Fibroblast of peridontal ligament (primary cell): ENCODE results near the gene GAS7.

Source experiments
- DNase-seq: peaks from one replicate; pipeline ENCODE4 v3.0.0-alpha.2; 2010; ENCODE audit errors: extremely low read depth

GAS7 gene

GRCh38 chr17:10048629-10049350, 149.6 kb downstream of the GAS7 start:
- no peak for DNase-seq

- no peak for DNase-seq
Observed at GRCh38 chr17:10046786-10047785, 151.3 kb downstream of the GAS7 start.

GRCh38 chr17:10045871-10046658, 152.3 kb downstream of the GAS7 start:
- no peak for DNase-seq

- DNase-seq: no peak
Observed at GRCh38 chr17:10042589-10043244, 155.7 kb downstream of the GAS7 start.

- DNase-seq: no peak
Observed at GRCh38 chr17:10041916-10042588, 156.4 kb downstream of the GAS7 start.

GRCh38 chr17:10041287-10041612, 157.2 kb downstream of the GAS7 start:
- no peak for DNase-seq

GRCh38 chr17:10036511-10037061, 161.8 kb downstream of the GAS7 start:
- no peak for DNase-seq

GRCh38 chr17:10035885-10036284, 162.5 kb downstream of the GAS7 start:
- no peak for DNase-seq

GRCh38 chr17:10034719-10035475, 163.5 kb downstream of the GAS7 start:
- no peak for DNase-seq

- no peak for DNase-seq
Observed at GRCh38 chr17:10033959-10034358, 164.4 kb downstream of the GAS7 start.

GRCh38 chr17:10033449-10033848, 165.0 kb downstream of the GAS7 start:
- DNase-seq: no peak

- DNase-seq: no peak
Observed at GRCh38 chr17:10032118-10032852, 166.1 kb downstream of the GAS7 start.

GRCh38 chr17:10031606-10032005, 166.8 kb downstream of the GAS7 start:
- DNase-seq: no peak

- DNase-seq: no peak
Observed at GRCh38 chr17:10031127-10031526, 167.3 kb downstream of the GAS7 start.

- DNase-seq: no peak
Observed at GRCh38 chr17:10029129-10029528, 169.3 kb downstream of the GAS7 start.

GRCh38 chr17:10025976-10026901, 172.2 kb downstream of the GAS7 start:
- no peak for DNase-seq

- no peak for DNase-seq
Observed at GRCh38 chr17:10025224-10025623, 173.2 kb downstream of the GAS7 start.

- no peak for DNase-seq
Observed at GRCh38 chr17:10022416-10022815, 176.0 kb downstream of the GAS7 start.
